ENCODE data around the gene NELL1. TPM values are rescaled to one million over a fixed set of nuclear protein-coding genes. Genes with fewer than 3 reads are reported as not detected.

Gene NELL1
- total and polyA plus RNA-seq, 7 donors = 0.01 TPM; not detected in 6

DNA sequence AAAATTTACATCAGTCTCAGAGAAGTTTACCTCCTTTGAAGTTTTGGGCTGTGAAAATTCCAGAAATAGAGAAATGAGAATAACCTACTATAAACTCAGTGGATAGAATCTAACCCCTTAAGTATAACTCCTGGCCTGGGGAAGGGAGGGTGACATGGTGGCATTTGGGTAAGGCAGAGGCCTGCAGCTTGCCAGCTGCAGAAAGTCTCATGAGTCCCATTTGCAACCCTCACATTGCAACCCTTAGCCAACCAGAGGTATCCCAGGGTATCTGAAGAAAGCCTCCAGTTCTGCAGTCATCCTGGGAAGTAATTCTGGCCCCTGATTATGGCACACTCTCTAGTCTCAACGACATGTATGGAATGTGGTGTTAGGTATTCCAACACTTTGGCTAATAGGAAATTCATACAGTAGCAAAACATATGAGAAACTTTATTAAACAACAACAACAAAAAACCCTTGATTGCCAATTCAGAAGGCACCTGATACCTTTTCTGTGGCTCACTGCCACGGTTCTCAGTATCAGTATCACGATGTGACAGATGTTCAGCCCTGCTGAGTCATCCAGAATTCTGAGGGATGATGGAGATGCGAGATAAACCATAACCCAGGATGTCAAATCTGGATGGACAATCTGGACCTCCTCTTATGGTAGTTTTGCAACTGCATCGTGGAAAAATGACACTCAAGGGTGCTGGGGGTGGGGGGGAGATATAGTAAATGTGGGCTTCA is 743.4 kb downstream of the NELL1 start:
- no peak overlapping the region for H3K27ac ChIP-seq
- H3K27me3 ChIP-seq (ENCODE audit: insufficient read depth in 3 of 3, low read length in 2 of 3) = no peaks in the 10 kb centered on the region
- H3K9me3 ChIP-seq = no peaks in the 10 kb centered on the region
- 45 to 50% (median 49%) methylated on average over 5 of the region's 5 CpGs for WGBS, 3 donors
- TF ChIP-seq, protein P1, sequence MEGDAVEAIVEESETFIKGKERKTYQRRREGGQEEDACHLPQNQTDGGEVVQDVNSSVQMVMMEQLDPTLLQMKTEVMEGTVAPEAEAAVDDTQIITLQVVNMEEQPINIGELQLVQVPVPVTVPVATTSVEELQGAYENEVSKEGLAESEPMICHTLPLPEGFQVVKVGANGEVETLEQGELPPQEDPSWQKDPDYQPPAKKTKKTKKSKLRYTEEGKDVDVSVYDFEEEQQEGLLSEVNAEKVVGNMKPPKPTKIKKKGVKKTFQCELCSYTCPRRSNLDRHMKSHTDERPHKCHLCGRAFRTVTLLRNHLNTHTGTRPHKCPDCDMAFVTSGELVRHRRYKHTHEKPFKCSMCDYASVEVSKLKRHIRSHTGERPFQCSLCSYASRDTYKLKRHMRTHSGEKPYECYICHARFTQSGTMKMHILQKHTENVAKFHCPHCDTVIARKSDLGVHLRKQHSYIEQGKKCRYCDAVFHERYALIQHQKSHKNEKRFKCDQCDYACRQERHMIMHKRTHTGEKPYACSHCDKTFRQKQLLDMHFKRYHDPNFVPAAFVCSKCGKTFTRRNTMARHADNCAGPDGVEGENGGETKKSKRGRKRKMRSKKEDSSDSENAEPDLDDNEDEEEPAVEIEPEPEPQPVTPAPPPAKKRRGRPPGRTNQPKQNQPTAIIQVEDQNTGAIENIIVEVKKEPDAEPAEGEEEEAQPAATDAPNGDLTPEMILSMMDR (IDR thresholded peaks at IDR 0.05) = no peak
- DNase-seq (no peak), ATAC-seq (no peak)
- no peaks in the 10 kb centered on the region for H3K36me3 ChIP-seq (ENCODE audit: insufficient read depth in 1 of 2, low read depth in 1 of 2)
- intact Hi-C loops (cut with DNase I) = no loop called here
- H3K4me1 ChIP-seq = no peaks in the 10 kb centered on the region
- H3K4me3 ChIP-seq = no peak overlapping the region

DNA sequence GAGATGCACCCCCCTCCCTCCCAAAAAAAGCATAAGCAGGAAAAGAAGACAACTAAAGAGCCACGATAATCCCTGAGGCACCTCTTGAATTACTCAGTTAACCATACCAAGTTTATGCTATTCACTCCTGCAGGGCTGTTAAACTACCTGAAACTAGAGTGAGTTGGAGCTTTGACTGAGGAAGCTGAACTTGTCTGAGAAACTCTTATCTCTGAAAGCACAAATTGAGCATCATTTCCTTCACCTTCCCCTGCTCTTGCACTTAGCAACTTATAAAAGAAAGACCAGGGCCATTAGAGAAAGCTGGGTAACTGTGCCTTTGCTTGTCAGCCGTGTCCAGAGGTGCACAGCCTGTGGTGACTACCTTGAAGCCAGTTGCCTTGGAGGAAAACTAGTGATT is 745.6 kb downstream of the NELL1 start:
- TF ChIP-seq, protein P1 (IDR thresholded peaks at IDR 0.05) = no peak
- H3K27ac ChIP-seq = no peak overlapping the region
- H3K9me3 ChIP-seq = no peaks in the 10 kb centered on the region
- H3K4me3 ChIP-seq = no peak overlapping the region
- no peak for ATAC-seq
- intact Hi-C loops (cut with DNase I) = no loop called here
- WGBS, 3 donors = 55 to 63% (median 61%) methylated on average over 2 of the region's 2 CpGs
- no peaks in the 10 kb centered on the region for H3K4me1 ChIP-seq
- H3K27me3 ChIP-seq (ENCODE audit: insufficient read depth in 3 of 3, low read length in 2 of 3) = peaks cover 0 to 2% (median 0%) of the 10 kb centered on the region in 3 donors
- DNase-seq = no peak
- H3K36me3 ChIP-seq (ENCODE audit: insufficient read depth in 1 of 2, low read depth in 1 of 2) = no peaks in the 10 kb centered on the region

DNA sequence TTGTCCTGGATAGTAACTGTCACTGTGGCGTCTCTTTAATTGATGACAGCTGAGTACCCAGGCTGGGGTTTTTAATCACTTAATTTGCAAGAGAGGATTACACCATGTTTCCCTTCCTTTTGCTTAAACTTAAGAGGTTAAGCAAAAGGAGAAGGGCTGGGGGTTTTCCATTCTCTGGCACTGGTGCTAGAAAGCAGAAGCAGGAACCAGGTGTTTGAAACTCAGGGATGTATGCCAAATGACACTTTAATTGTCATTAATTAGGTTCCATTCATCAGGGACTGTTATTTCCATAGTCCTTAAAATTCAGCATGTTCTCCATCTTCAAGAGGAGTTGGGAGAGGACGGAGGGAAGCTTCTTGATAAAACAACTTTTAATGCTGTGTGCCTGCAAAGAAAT is 746.2 kb downstream of the NELL1 start:
- peaks cover 0 to 2% (median 0%) of the 10 kb centered on the region in 3 donors for H3K27me3 ChIP-seq (ENCODE audit: insufficient read depth in 3 of 3, low read length in 2 of 3)
- H3K27ac ChIP-seq = no peak overlapping the region
- no peak overlapping the region for H3K4me3 ChIP-seq
- H3K9me3 ChIP-seq = no peaks in the 10 kb centered on the region
- WGBS, 3 donors = 58 to 76% (median 72%) methylated on average over 2 of the region's 2 CpGs
- H3K36me3 ChIP-seq (ENCODE audit: insufficient read depth in 1 of 2, low read depth in 1 of 2) = no peaks in the 10 kb centered on the region
- intact Hi-C loops (cut with DNase I) = no loop called here
- H3K4me1 ChIP-seq = no peaks in the 10 kb centered on the region
- ATAC-seq (no peak), DNase-seq (no peak)
- TF ChIP-seq, protein P1 (IDR thresholded peaks at IDR 0.05) = no peak

DNA sequence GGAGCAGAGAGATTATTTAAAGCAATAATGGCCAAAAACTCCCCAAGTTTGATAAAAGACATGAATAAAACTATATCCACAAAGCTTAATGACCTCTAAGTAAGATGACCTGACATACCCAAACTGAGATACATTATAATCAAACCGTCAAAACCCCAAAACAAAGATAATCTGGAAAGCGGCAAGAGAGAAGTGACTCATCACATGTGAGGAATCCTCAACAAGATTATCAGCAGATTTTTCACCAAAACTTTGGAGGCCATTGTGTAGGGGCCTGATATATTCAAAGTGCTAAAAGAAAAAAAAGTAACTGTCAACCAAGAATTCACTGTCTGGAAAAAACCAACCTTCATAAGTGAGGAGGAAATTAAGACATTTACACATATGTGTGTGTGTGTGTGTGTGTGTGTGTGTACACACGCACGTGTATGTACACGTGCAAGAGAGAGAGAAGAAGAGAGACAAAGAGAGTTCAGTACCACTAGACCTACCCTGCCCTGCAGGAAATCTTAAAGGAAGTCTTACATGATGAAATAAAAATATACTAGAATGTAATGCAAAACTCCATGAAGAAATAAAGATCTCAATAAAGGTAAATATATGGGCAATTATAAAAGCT is 752.4 kb downstream of the NELL1 start:
- no peak for ATAC-seq
- Histone ChIP-seq H3K4me1 (no peaks in the 10 kb centered on the region), H3K4me3 (no peak overlapping the region), H3K9me3 (no peaks in the 10 kb centered on the region), H3K27me3 (ENCODE audit: insufficient read depth in 3 of 3, low read length in 2 of 3) (peaks cover 0 to 2% (median 0%) of the 10 kb centered on the region in 3 donors), H3K27ac (no peak overlapping the region), H3K36me3 (ENCODE audit: insufficient read depth in 1 of 2, low read depth in 1 of 2) (no peaks in the 10 kb centered on the region)
- 77 to 84% (median 83%) methylated on average over 5 of the region's 5 CpGs for WGBS, 3 donors
- TF ChIP-seq, protein P1 (IDR thresholded peaks at IDR 0.05) = no peak
- intact Hi-C loops (cut with DNase I) = no loop called here
- no peak for DNase-seq

Measured in psoas muscle (tissue), 8 donors.